Measurements from ENCODE around the gene SLC10A6. TPM values are rescaled to one million over a fixed set of nuclear protein-coding genes. Genes with fewer than 3 reads are reported as not detected.
A peak's percentile ranks its signal among the peaks of the same experiment; 100 is the strongest.

SLC10A6 gene
- total and polyA plus RNA-seq, 2 of the 13 experiments (the other 11 are each of a cell fraction or from before 2014, with no cell fraction given) = not detected

DNA sequence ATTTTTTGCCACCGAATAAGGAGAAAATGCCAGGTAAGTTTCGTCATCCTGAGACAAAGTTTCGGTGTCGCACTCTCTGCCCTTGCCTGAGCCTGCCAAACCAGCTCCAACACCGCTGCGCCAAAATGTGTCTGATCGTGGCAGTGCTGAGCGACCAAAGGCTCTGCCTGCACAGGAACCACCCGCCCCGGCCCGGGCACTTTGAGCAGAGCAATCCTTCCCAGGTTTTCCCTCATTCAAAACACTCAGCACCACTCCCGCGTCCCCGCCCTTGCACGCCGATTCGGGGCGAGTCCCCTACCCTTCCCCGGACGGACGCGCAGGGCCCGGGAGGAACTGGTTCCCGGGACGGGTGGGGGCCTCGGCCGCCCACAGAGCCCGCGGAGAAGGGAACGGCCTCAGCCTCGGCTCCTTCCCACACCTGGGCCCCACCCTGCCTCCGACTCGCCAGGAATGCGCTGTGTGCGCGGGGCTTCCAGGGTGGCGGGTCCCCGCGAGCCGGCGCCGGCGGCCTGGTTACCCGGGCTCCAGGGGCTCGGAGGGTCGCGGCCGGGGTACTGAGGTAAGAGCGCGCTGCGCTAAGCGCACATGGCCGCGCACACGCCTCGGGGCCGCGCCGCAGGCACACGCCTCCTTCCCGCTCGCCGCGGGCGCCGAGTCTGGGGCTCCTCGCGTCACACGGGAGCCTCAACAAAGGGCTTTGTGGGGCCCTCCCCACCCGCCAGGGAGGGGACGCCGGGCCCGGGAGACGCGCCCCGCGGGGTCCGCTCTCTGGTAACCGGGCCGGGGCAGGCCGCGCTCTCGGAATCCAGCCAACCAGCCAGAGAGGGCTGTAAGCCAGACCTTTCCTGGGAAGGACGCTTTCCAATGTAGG is 42.8 kb upstream of the SLC10A6 start, which contains the start of gene C4orf36 (continued):
- TF ChIP-seq, protein P1, sequence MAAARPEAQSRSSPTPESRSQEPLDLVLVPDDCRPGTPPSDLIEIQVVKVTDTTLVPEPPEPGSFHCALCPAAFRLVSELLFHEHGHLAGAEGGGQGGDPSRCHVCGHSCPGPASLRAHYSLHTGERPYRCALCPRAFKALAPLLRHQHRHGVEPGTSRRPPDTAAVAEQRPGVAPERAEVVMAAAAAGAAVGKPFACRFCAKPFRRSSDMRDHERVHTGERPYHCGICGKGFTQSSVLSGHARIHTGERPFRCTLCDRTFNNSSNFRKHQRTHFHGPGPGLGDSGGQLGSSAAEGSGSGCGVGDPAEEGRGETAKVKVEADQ (CRISPR knock-in tag; IDR thresholded peaks at IDR 0.05; ENCODE audit: borderline replicate concordance) = 0 out of 2 replicates have a peak, but pooled peaks have one; percentile 32
- TF ChIP-seq ZNF800 (CRISPR knock-in tag; IDR thresholded peaks at IDR 0.05) = peak; percentile 95
- TF ChIP-seq HDAC1 (CRISPR knock-in tag; IDR thresholded peaks at IDR 0.05) = peak; percentile 46
- 0 out of 2 replicates have a peak, but pooled peaks have one; percentile 47 for TF ChIP-seq ZNF253 (CRISPR knock-in tag; IDR thresholded peaks at IDR 0.05; ENCODE audit: borderline replicate concordance)
- TF ChIP-seq, protein P2, sequence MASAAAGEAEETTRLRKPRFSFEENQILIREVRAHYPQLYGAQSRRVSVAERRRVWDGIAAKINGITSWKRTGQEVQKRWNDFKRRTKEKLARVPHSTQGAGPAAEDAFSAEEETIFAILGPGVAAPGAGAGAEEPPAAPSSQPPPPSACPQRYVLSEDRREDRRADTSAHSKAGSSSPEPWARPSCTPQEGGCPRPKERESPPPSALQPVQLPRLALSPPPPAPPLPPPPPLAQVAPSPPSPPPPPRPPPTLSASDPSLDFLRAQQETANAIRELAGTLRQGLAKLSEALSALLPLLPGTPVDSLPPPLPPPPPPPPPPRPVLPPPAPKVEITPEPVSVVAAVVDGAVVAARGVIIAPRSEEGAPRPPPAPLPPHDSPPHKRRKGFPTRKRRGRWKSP (CRISPR knock-in tag; IDR thresholded peaks at IDR 0.05) = peak; percentile 93
- TF ChIP-seq ARNT2 (CRISPR knock-in tag; IDR thresholded peaks at IDR 0.05; ENCODE audit: low read depth) = peak; percentile 42; the same call in 1 of the 2 replicates
- no peak for TF ChIP-seq ETV6 (CRISPR knock-in tag; conservative IDR thresholded peaks at IDR 0.05)
- TF ChIP-seq ZNF564 (CRISPR knock-in tag; IDR thresholded peaks at IDR 0.05) = peak; percentile 64; the same call in 1 of the 2 replicates
- 0 out of 2 replicates have a peak, but pooled peaks have one; percentile 54 for TF ChIP-seq ZNF569 (CRISPR knock-in tag; IDR thresholded peaks at IDR 0.05; ENCODE audit: borderline replicate concordance)
- TF ChIP-seq TERF1 (CRISPR knock-in tag; IDR thresholded peaks at IDR 0.05) = 0 out of 2 replicates have a peak, but pooled peaks have one; percentile 24
- TF ChIP-seq ZNF747 (CRISPR knock-in tag; IDR thresholded peaks at IDR 0.05; ENCODE audit: borderline replicate concordance) = 0 out of 2 replicates have a peak, but pooled peaks have one; percentile 52
- TF ChIP-seq HNRNPLL (IDR thresholded peaks at IDR 0.05; ENCODE audit: low read depth, low read length, poor library complexity, severe bottlenecking) = peak; percentile 36
- no peak for TF ChIP-seq GFI1 (CRISPR knock-in tag; IDR thresholded peaks at IDR 0.05; ENCODE audit: borderline replicate concordance)
- TF ChIP-seq HIVEP1 (CRISPR knock-in tag; IDR thresholded peaks at IDR 0.05) = peak; percentile 31; the same call in 1 of the 2 replicates
- TF ChIP-seq ZNF589 (CRISPR knock-in tag; conservative IDR thresholded peaks at IDR 0.05) = 0 out of 2 replicates have a peak, but pooled peaks have one; percentile 55
- TF ChIP-seq, protein P3, sequence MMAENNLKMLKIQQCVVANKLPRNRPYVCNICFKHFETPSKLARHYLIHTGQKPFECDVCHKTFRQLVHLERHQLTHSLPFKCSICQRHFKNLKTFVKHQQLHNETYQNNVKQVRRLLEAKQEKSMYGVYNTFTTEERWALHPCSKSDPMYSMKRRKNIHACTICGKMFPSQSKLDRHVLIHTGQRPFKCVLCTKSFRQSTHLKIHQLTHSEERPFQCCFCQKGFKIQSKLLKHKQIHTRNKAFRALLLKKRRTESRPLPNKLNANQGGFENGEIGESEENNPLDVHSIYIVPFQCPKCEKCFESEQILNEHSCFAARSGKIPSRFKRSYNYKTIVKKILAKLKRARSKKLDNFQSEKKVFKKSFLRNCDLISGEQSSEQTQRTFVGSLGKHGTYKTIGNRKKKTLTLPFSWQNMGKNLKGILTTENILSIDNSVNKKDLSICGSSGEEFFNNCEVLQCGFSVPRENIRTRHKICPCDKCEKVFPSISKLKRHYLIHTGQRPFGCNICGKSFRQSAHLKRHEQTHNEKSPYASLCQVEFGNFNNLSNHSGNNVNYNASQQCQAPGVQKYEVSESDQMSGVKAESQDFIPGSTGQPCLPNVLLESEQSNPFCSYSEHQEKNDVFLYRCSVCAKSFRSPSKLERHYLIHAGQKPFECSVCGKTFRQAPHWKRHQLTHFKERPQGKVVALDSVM (CRISPR knock-in tag; IDR thresholded peaks at IDR 0.05) = 0 out of 2 replicates have a peak, but pooled peaks have one; percentile 26
- TF ChIP-seq, protein P4, sequence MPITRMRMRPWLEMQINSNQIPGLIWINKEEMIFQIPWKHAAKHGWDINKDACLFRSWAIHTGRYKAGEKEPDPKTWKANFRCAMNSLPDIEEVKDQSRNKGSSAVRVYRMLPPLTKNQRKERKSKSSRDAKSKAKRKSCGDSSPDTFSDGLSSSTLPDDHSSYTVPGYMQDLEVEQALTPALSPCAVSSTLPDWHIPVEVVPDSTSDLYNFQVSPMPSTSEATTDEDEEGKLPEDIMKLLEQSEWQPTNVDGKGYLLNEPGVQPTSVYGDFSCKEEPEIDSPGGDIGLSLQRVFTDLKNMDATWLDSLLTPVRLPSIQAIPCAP (CRISPR knock-in tag; IDR thresholded peaks at IDR 0.05; ENCODE audit: low read depth) = no peak
- 0 out of 2 replicates have a peak, but pooled peaks have one; percentile 33 for TF ChIP-seq FLYWCH1 (CRISPR knock-in tag; IDR thresholded peaks at IDR 0.05)
